Mucosa of gallbladder (tissue), 1 donor: ENCODE data around the gene SEMA3B. TPM values are rescaled to one million over a fixed set of nuclear protein-coding genes. Genes with fewer than 3 reads are reported as not detected.
A peak's percentile ranks its signal among the peaks of the same experiment; 100 is the strongest.

Source experiments
- DNase-seq: peaks from one replicate; pipeline ENCODE4 v3.0.0-alpha.2; 2020; ENCODE audit warnings: low spot score
- total RNA-seq: library from RNA; stranded (reverse); gene quantifications from one replicate; pipeline ENCODE4 v1.2.1, GENCODE V29; 2021
- donor health status: DM: no; HTN: no; CAD: no.

The SEMA3B gene
- total RNA-seq, 1 donor from 2014 or later = 87.0 TPM

DNA sequence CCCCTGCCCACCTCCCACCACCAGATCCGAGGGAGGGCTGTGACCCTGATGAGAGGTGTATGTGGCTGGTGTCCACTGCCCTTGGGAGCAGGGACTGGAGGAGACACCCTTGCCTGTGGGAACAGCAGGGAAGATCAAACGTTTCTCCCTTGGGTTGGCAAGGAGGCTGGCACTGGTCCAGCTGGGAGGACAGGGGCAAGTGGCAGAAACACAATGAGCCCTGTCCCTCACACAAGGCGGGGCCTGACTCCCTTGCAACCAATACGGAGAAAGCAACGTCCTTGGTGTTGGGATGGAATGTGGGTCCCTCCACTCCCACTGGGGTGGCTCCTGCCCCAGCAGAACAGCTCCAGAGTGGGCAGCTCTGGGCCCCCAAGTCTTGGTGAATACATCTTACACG is 48.4 kb downstream of the SEMA3B start:
- peak; percentile 60 for DNase-seq

DNA sequence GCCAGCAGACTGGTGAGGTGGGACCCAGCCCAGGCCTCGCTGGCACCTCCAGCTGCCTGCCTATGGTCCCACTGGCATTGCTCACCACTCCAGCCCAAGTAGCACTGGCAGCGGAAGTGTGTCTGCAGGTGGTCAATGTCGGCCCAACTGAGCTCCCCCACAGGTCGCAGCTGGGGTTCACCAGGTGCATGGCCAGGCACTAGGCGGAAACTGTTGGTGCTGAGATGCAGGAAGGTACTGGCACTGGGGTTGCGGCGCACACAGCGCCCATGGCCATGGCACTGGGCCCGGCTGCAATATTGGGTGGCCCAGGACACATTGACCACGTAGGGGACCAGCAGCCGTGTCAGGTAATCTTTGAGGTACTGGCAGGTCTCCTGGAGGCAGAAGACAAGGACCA is 49.2 kb downstream of the SEMA3B start:
- no peak for DNase-seq

DNA sequence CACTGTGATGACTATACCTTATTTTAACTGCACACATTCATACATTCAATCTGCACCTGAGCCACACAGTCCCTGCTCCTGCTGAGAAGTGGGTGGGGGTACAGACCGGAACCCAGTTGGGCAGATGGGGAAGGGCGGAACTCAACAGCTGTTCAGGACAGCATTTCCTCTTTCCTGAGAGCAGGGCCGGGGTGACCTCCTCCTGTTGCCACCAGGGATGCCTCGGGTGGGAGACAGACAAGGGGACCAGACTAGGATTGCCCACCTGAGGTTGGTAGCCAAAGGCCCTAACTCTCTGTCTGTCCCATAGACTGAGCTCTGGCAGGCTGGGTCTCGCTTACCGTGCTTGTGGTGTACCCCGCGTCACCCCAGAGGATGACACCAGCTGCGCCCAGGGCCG is 49.7 kb downstream of the SEMA3B start:
- DNase-seq = no peak

DNA sequence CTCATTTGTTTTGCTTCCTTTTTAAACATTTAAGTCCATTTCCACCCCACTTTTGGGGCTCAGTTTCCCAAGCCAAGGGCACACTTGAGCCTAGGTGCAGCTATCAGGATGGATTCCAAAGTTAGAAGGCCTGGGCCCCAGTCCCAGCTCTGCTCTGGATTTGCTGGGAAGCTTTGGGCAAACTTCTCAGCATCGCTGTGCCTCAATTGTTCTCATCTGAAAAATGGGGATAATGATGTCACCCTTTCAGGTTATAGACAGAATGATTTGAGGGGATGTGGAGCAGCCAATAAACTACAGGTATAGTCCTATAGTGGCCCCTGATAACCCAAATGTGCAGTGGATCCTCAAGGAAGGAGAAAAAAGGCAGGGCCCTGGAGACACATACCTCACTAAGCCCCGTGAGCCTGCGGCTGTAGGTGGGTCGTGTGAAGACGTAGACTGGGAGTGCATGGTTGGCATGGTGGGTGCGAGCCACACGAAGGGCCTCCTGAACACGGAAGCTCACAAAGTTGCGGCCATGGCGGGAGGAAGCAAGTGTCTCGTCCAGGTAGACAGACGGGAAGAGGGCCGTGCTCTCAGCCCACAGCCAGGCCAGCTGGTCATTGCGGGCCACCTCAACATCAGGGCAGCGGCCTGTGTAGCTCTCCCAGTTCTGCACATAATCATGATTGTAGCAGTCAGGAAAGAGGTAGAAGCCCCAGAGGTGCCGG is 50.4 kb downstream of the SEMA3B start:
- DNase-seq = no peak

DNA sequence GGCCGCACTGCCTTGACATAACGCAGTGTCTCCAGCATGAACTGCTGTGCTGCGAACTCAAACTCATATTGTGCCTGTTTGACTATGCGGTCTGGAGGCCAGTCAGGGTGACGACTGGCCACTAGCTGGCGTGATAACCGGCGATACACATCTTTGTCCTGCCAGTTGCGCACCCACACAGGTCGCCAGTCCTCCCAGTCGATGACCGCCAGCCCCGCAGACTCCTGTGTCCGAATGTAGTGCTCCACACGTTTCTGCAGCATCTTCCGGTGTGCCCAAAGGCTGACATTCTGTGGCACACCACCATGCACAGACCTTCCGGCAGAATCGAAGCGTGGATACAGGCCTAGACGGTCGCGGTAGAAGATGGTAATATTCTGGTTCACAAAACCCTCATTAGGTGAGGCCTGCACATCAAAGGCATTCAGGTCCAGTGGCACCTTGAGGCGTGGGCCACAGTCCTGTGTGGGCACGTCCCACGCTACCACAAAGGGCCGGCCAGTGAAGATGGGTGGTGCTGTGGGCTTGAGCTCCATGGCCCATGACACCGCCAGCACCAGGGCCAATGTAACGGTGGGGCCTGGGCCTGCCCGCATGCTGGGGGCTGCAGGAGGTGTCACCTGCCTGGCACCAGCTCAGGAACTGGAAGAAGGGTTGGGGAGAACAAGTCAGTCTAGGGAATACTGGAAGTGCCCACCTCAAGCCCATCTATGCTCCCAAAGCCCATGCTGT is 51.1 kb downstream of the SEMA3B start:
- DNase-seq = no peak

DNA sequence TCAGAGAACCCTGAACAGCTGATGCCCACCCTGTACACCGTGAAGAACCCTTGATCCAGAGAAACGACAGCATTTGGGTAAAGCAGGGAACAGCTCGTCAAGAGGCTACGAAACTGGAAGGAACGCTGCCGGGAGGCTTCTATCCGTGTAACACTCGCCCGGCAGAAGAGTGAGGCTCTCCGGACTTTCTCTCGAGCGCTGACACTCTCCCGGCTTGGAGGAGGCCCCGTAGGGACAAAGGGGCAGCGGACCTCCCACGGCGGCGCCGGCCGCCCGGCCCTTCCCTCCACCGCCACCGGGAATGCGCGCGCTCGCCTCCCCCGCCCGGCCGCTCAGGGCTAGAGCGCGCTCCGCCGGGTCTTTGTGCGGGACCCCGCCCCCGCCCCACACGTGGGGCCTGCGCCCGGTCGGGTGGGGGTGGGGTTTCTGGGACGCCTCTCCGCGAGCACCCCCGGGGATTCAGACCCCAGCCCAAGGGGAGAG is 51.9 kb downstream of the SEMA3B start:
- peak; percentile 74 for DNase-seq

DNA sequence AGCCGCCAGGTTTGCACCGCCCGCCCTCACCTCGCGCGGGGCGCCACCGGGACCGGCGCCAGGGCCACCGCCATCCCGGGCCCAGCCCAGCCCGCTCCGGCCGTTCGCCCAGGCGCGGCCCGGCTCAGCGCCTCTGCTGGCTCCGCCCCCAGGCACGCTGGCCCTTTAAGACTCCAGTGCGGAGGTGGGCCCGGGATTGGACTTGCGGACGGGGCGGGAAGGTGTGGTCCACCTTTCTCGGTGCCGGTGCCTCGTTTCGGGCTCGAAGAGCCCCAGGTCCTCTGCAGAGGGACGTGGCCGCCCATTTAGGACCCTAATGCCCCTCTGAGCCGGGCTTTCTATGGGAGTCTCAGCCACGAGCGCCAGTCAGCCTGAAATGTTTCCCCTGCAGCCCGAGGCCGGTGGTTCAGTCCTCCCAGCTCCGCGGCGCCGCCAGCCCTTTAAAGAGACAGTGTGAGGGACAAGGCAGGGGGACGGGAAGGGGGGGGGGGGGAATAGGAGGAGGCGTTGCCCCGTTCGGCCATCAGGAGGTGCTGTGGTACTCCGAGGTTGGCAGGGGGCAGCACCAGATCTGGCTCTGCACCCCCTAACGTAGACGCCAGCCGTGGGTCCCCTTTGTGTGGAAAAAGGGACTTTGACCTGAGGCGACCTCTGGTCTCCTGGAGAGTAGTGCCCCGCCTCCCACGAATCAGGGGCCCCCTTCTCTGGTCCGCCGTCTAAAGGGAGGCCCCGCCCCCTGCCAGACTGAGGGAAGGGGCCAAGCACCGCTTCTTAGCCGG is 52.6 kb downstream of the SEMA3B start:
- DNase-seq = peak; percentile 89

DNA sequence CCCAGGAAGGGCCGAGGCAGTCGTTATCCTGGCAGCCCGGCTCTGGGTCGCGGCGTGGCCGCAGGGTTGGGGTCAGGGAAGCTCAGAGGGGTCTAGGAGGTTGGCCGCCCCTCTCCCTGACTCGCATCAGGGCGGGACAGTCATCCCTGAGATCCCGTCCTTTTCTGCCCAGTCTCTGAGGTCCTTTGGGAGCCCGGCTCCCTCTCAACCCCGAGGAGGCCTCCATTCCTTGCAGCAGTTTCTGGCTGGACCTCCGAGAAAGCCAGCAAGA is 53.1 kb downstream of the SEMA3B start:
- DNase-seq = no peak

DNA sequence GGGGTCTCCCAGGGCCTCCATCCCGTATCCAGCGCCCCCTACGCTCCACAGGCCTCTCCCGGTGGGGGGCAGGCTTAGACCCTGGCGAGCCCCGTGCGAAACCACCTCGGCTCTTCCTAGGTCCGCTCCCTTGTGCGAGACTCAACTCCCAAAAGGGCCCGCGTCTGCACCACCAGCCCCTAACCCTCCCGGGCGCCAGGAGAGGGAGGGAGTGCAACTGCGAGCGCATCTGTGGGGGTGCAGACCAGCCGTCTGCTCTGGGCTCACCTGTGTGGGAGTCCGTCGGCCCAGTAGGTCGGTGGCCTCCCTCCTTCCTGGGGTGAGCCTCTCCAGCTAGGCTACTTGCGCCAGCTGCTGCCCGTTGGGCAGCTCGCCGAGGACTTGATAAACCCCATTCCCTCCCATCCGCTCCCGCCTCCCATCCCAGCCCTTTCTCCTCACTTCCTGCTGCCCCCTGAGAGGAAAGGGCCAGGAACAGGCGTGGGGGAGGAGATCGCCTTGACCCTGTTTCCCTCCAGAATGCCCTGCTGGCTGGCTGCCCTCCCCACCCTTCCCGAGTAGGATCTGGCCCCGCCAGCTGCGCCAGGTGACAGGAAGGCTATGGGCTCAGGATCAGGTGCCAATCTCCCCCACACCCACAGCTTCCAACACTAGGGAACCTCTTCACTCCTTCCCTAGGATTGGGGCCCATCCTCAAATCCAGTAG is 53.6 kb downstream of the SEMA3B start, which contains the start of gene HYAL2:
Gene HYAL2 (minus strand): TSS at position 360 of the 706 bp plus-strand sequence. CDS start 2,256 bp downstream, outside the sequence.
- DNase-seq = no peak

DNA sequence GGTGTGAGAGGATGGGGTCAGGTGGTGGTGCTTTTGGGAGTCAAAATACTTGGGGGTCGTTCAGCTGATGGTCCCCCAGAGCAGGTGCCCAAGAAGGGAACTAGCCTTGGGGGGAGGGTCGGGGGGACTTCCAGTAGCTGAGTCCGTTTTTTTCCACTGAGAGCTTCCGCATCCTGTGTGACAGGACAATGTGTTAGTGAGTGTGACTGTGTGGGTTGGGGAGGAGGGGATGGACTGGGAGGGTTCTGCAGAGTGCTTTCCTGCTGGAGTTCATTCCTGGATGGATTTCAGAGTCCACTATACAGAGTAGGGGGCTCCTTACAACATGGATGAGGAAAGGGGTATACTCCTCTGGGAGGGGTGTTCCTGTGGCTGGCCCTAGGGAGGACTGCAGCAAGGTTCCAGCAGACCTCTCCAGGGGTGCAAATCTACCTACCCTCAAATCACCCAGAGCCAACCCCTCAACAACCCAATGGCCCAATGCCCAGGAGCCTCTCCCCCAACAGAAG is 54.2 kb downstream of the SEMA3B start:
- DNase-seq = no peak

DNA sequence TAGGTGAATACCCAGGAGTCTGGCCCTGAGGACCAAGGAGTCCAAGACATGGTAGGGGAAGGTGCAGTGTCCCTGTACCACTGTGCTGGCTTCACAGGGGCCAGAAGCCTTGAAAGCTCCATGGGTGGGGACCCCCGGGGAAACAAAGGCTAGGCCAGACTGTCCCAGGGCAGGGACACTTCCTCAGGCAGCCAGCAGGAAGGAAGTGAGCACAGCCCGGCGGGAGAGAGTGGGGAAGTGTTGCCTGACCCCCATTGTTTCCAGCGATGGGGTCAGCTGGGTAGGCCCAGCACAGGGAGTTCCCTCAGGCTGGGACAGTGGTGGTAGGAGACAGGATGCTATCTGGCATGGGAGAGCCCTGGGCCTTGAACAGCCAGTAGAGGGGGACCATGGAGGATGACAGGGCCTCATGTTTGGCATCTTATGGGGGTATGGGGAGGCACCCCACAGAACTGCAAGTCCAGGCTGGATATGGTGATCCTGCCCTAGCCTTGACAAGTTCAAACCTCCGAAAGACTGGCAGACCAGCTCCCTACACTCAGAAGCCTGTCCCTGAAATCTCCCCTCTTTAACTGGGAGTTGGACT is 54.8 kb downstream of the SEMA3B start:
- DNase-seq = no peak

DNA sequence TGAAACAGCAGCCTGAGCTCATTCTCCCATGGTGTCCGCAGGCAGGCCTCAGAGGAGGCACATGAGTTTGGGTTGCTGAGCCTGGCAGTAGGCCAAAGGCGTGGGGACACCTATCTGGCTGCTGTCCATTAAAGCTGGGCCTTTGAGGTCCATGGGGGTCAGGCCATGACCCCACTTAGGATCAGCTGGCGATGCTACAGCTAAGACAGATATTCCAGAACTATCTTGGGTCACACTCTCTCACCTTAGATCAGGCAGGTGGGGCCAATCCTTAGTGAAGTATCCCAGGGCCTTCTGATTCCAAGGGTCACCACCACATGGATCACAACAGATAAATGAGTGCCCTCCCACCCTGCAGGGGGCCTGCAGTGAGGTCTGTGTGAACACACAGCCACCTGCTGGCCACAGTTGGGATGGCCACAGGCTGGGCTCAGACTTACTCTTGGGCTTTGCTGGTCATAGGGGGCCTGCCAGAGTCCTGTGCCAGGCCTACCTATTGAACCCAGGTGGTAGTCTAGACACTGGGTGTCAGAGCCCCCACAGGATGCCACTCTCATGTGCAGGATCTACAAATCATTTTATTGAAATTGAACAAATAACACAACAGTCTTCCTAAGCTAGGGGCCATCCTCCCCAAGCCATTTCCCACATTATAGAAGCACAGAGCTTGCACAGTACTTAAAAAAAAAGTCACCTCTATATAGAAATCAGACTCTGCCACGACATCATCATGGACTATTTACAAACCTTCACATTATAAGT is 55.6 kb downstream of the SEMA3B start:
- no peak for DNase-seq

DNA sequence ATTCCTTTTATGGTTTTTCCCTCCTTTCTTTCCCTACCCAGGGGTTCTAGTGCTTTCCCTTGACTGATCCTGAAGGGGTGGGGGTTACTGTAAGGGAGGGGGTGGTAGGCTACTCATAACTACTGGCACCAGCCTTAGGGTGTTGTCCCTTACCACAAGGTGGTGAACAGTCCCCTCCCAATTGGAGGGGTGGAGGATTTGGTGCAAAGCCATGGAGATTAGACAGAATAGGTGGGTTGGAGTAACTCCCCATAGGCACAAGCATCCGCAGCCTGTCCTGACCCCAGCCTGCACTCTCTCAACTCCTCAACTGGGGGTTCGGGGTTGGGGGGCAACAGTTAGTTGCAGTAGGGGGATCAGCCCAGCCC is 56.1 kb downstream of the SEMA3B start:
- DNase-seq = no peak

DNA sequence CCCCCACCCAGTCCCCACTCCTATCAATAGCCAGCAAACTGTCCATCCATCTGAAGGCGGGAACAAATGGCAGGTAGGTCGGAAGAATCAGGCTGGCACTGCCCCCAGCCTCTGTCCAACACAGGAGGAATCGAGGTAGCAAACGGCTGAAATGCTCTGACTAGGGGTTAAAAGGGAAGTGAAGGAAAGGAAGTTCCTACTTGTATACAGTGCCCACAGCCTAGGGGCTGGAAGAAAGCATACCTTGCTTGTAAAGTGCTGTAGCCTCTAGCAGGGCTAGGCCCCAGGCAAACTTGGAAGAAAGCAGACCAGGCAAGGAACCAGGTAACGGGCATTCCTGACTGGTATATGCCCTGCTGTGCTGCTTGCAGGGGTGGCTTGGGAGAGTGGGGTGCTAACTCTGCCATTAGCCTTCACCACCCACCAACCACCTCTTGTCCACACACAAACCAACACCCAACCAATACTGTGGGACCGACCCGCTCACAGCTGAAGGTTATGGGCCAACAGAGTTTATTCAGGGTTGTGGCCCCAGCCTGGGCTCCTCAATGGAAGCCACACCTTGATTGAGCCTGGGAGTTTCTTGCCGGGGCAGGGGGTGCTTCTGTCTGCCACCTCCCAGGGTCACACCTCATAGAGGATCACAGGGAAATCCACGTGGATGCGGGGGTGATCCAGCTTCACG is 56.7 kb downstream of the SEMA3B start:
- DNase-seq = no peak

DNA sequence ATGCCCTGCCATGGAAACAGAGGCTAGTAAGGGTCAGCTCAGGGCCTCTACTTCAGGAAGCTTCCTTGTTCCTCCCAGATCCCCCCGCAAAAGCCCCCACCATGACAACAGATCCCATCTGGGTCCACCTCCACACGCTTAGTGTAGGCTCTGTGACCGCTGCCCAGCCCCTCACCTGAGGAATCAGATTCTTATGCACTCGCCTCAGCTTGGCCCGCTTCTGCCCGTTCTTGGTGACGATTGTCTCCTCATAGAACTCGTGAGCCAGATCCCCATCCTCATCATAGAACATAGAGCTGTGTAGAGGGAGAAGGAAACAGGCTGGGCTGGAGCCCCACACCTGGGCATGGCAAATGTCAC is 57.2 kb downstream of the SEMA3B start:
- no peak for DNase-seq

DNA sequence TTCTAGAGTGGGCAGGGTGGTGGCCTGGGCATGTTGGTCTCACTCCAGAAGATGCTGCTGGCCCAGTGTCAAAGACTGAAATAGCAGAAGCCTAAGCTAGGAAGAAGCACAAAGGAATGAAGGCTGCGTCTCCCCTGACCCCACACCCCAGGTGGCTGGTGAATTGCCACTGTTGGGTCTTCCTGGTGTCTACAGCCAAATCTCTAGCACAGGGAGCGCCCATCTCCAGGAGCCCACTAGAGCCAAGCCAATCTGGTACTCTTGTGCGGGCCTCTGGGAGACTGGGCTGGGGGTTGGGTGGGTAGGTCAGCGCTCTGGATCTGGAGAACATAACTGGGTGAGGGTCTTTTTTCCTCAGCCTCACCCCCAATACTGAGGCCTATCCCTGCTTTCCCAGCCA is 58.2 kb downstream of the SEMA3B start:
- DNase-seq = no peak
